ENCODE measurements around the gene ZFYVE21. TPM values are rescaled to one million over a fixed set of nuclear protein-coding genes. Genes with fewer than 3 reads are reported as not detected.

Gene ZFYVE21
- total RNA-seq, 1 donor from 2014 or later: 37.7 TPM

- no peak for DNase-seq
Measured at GRCh38 chr14:103705504-103706284, 9.9 kb upstream of the ZFYVE21 start.

- no peak for DNase-seq
Measured at GRCh38 chr14:103706551-103707328, 8.9 kb upstream of the ZFYVE21 start.

GRCh38 chr14:103707329-103708263 lies 8.0 kb upstream of the ZFYVE21 start:
- no peak for DNase-seq

- DNase-seq: peak; percentile 67
Measured at GRCh38 chr14:103708750-103709187, 6.8 kb upstream of the ZFYVE21 start.

- no peak for DNase-seq
Measured at GRCh38 chr14:103709814-103710213, 5.8 kb upstream of the ZFYVE21 start.

- no peak for DNase-seq
Measured at GRCh38 chr14:103710771-103711377, 4.7 kb upstream of the ZFYVE21 start.

- no peak for DNase-seq
Measured at GRCh38 chr14:103711516-103712431, 3.8 kb upstream of the ZFYVE21 start.

- no peak for DNase-seq
Measured at GRCh38 chr14:103712633-103713247, 2.9 kb upstream of the ZFYVE21 start.

GRCh38 chr14:103713304-103714062 lies 2.1 kb upstream of the ZFYVE21 start:
- DNase-seq: no peak

GRCh38 chr14:103714063-103714724 lies 1.4 kb upstream of the ZFYVE21 start:
- DNase-seq: no peak

- no peak for DNase-seq
Measured at GRCh38 chr14:103716091-103716801, 636 bp downstream of the ZFYVE21 start.

- DNase-seq: no peak
Measured at GRCh38 chr14:103716899-103717411, 1.3 kb downstream of the ZFYVE21 start.

- peak; percentile 46 for DNase-seq
Measured at GRCh38 chr14:103718572-103718971, 3.0 kb downstream of the ZFYVE21 start.

- DNase-seq: no peak
Measured at GRCh38 chr14:103719751-103720150, 4.1 kb downstream of the ZFYVE21 start.

GRCh38 chr14:103721334-103722120 lies 5.9 kb downstream of the ZFYVE21 start:
- peak; percentile 71 for DNase-seq

- no peak for DNase-seq
Measured at GRCh38 chr14:103723748-103724081, 8.1 kb downstream of the ZFYVE21 start.

GRCh38 chr14:103724116-103724515 lies 8.5 kb downstream of the ZFYVE21 start:
- DNase-seq: peak; percentile 53

Data from occipital lobe (tissue), 2 donors.